Activated CD4-positive, alpha-beta T cell treated with anti-CD3 and anti-CD28 coated beads, Interleukin-2, amount 50 U/mL, for 1 hour (primary cell): Measurements from ENCODE around the gene KRTAP10-8.
"Not testable (repeated sequence)": the region's sequence is repeated elsewhere in the genome, so short reads cannot be mapped to it uniquely, and the experiment has no call there.

Experiments
- DNase-seq: peaks from one replicate; pipeline ENCODE4 v3.0.0-alpha.2; 2020

Gene KRTAP10-8, protein sequence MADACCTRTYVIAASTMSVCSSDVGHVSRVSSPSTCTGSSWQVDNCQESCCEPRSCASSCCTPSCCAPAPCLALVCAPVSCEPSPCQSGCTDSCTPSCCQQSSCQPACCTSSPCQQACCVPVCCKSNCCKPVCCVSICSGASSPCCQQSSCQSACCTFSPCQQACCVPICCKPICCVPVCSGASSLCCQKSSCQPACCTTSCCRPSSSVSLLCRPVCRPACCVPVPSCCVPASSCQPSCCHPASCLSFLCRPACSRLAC

DNA sequence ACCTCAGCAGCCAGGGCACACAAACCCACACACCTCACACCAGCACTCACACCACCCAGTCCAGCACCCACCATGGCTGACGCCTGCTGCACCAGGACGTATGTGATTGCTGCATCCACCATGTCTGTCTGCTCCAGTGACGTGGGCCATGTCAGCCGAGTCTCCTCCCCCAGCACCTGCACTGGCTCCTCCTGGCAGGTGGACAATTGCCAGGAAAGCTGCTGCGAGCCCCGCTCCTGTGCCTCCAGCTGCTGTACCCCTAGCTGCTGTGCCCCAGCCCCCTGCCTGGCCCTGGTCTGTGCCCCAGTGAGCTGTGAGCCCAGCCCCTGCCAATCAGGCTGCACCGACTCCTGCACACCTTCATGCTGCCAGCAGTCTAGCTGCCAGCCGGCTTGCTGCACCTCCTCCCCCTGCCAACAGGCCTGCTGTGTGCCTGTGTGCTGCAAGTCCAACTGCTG is at the start of gene KRTAP10-8:
Gene KRTAP10-8 (plus strand): TSS at position 51 of the 458 bp plus-strand sequence. CDS start 22 bp downstream, at position 73.
- no peak for DNase-seq

DNA sequence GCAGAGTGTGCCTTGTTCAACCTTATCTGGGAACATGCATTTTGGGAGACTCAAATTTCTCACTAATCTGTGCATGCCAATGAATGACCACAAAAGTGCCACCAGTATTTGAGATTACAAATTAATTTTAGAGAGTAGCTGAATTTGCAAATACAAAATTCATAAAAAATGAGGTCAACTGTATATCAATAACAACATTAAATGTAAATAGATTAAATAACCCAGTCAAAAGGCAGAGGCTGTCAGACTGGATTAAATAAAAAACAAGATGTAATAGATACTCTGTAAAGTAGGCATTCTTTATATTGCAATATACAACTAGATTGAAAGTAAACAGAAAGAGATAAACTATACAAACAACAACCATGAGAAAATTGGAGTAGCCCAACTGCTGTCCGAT is 47.8 kb upstream of the KRTAP10-8 start:
- no peak for DNase-seq

DNA sequence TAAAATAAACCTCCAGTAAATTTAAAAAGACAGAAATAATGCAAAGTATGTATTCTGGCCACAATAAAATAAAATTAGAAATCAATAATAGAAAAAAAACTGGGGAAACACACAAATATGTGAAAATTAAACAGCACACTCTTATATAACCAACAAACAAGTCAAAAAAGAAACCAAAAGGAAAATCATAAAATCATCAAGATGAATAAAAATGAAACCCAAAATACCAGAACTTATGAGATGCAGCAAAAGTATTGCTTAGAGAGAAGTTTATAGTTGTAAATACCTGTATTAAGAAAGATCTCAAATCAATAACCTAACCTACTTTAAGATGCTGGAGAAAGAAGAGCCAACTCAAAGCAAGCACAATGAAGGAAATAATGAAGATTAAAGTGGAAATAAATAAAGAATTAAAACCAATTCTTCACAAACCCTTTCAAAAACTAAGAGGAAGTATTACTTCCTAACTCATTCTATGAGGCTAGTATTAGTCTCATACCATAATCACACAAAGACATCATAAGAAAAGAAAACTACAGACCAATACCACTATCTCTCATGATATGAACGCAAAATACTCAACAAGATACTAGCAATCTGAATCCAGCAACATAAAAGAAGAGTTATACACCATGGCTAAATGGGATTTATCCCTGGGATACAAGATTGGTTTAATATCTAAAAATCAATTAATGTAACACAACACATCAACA is 46.8 kb upstream of the KRTAP10-8 start:
- no peak for DNase-seq

DNA sequence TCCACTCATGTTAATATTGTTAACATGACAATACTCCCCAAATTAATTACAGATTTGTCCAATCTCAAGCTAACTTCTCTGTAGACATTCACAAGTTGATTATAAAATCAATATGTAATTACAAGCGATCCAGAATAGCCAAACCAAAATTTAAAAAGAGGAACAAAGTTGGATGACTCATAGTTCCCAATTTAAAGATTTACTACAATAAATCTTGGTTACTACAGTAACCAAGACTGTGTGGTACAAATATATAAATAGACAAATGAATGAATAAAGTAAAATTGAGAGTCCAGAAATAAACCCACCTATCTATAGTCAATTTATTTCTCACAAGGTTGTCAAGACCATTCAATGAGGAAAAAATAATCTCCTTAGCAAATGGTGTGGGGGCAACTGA is 45.5 kb upstream of the KRTAP10-8 start:
- no peak for DNase-seq

DNA sequence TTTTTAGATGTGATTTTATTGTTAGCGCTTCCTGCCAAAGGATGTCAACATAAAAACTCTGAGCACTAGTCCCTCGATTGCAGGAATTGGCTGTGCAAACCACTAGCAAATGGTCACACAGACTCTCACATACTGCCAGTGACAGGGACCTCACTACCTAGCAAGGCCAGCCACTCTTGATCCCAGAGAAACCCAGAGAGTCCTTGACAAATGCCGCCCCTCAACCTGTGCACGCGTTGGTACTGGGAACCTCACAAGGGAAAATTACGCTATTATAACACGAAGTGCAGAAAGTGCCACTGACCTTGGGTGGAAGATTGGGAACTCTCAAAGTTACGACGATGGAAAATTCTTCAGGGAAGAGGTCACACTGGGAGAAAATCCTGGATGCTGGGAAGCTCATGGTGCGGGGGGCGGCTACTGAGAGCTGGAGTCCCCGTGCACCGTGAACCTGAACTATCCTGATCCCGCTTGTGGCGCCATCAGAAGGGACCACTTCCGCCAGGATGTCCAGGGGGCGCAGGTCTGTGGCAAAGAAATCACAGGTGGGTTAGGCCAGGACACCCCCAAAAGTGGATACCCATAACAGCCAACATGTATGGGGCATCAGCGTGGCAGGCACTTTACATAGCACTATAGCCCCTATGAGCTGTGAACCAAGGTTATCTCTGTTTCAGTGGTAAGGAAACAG is 44.3 kb upstream of the KRTAP10-8 start:
- no peak for DNase-seq

DNA sequence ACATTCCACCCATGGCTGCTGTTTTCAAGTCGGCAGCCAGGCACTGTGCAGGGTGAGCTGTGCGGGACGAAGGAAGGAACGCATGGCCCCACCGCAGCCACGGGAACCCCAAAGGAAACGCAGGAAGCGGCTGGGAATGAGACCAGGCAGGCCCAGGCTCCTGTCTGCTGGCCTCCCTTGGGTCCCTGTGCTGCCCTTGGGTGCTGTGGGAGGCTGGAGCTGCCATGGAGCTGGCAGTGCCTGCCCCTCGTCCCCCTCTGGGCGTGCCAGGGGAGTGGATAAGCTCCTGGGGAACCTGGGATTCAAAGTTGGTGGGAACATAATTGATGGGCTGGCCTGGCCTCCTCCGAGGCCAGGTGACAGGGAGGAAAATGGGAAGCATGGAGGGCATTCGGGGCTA is 43.6 kb upstream of the KRTAP10-8 start:
- DNase-seq: no peak

DNA sequence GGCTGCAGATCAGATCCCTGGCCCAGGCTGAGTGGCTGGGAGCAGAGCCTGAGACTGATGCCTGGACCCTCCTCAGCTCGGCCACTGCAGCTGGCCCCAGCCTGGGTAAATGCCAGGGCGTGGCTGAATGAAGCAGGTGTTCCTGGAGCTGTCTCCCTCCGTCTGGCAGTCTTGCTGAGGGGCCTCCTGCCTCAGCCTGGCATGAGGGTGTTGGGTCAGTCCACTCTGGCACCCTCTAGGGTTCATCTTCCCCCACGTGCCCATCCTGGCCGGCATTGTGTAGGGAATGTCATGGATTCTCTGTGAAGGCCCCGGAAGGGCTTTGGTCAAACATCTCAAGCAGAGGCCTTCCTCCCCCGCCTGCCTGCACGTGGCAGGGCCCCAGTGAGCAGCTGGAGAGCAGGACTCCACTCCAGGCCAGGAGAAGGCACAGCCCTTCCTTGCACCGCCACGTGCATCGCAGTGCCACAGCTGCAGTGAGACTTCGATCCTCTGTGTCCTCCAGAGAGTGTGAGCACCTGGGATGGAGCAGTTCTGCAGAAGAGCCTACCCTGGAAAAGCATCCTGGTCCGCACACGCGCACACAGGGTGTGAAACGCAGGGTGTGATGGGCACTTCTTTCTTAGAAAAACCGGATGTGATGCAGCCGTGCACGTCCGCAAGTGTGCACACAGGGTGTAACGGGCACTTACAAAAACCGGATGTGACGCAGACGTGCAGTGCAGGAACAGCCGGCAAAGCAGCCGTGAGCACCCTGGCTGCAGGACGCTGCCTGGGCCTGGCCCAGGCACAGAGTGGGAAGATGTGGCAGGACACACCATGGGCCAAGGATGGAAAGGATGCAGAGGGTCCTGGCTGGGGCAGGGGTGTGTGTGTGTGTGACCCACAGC is 43.0 kb upstream of the KRTAP10-8 start:
- no peak for DNase-seq

DNA sequence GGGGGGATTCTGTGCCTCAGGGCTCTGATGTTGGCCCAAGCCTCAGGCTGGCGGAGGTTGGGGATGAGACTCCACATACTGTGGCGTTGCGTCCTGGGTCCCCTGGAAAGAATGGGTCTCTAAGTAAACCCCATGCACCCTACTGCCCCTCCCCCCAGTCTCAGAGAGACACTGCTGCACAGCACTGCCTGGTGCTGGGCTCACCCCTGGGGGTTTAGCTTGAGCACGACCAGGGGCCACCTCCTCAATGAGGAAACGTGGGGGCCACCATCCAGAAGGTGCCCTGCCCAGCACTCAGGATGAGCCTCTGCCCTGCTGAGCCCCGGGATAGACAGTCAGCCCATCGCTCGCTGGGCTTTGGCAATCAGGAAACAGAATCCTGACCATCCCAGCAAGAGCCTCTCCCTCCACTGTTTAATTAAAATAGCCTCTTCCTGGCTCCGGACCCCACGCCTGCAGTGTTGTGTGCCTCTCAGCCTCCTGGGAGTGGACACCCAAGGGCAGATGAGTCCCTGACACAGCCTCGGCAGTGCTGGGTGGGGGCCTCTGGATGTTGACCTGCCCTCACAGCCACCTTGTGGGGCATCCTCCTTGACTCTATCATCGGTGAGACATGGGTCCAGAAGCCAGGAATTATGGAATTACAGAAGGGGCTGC is 41.9 kb upstream of the KRTAP10-8 start:
- DNase-seq: no peak

DNA sequence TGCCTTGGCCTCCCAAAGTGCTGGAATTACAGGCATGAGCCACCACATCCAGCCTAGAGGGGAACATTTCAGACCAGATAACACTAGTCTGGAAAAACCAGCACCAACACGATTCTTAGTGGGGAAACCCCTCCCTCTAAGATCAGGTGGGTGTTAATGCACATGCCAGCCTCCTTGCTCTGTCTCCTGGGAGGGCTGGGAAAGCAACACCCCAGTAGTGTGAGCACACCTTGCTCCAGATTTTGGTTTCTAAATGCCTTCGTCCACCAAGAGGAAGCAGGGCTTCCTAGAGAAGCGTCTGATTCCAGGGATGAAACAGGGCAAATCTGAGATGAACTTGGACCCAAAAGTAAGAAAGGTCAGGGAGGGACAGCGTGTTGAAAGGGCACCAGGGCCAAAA is 40.6 kb upstream of the KRTAP10-8 start:
- DNase-seq: no peak

DNA sequence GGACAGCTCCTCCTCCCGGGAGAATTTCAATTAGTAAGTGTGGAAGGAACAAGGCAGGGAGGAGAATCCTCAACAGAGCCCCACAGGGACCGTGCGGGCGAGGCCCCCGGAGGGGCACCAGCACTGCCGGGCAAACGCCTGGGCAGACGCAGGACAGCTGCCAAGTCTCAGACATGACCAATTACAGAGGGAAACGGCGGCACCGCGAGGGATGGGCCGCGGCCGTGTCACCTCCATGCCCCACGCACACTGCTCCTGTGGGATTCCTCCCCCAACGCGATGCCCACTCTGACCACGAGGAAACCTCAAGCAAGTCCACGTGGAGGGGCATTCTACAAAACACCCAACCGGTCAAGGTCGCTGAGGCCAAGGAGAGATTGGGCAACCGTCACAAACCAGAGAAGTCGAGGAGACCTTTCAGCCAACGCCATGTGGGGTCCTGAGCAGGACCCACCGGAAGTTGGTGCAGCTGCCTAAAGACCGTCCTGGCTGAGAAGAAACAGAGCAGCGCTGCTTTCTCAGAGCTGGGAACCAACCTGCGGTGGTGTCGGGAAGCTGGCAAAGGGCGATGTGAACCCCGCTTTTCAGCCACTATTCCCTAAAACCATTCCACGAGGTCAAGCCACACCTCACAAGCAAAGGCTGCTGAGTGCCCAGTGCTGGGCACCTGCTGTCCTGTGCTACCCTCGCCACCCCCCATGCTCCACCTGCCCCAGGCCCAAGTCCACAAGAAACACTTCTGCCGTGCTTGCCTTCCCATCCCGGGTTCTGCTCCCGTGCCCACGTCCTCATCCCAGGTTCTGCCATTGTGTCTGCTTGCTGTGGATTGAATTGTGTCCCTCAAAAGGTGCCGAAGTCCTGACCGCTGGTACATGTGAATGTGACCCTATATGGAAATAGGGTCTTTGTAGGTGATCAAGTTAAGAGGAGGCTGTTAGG is 39.8 kb upstream of the KRTAP10-8 start:
- no peak for DNase-seq

DNA sequence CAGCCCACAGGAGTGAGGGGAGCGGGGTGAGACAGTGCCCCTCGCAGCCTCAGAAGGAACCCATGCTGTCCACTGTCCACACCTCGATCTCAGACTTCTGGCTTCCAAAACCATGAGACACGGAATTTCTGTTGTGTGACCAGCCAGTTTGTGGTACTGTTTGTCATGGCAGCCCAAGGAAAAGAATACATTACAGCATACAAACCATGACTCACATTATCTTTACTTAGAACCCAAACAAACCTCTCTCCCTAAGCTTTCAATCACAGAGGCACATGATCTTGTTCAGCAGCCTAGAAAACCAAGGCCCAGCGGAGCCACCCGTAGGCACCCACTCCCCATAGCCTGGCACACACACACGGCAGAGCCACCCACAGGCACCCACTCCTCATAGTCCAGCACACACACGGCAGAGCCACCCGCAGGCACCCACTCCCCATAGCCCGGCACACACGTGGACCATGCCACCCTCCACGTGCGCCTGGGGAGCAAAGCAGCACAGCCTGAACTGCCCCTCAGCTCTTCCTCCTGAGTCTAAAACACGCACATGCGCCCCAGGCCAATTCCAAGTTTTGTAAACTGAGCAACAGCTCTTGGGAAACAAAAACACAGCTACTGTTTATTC is 38.8 kb upstream of the KRTAP10-8 start:
- no peak for DNase-seq

DNA sequence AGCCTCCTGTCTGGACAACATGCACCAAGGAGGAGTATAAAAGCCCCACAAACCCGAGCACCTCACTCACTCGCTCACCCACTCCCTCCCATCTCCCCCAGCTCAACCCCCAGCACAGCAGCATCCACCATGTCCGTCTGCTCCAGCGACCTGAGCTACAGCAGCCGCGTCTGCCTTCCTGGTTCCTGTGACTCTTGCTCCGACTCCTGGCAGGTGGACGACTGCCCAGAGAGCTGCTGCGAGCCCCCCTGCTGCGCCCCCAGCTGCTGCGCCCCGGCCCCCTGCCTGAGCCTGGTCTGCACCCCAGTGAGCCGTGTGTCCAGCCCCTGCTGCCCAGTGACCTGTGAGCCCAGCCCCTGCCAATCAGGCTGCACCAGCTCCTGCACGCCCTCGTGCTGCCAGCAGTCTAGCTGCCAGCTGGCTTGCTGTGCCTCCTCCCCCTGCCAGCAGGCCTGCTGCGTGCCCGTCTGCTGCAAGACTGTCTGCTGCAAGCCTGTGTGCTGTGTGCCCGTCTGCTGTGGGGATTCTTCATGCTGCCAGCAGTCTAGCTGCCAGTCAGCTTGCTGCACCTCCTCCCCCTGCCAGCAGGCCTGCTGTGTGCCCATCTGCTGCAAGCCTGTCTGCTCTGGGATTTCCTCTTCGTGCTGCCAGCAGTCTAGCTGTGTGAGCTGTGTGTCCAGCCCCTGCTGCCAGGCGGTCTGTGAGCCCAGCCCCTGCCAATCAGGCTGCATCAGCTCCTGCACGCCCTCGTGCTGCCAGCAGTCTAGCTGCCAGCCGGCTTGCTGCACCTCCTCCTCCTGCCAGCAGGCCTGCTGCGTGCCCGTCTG is 38.0 kb upstream of the KRTAP10-8 start, which contains the start of gene KRTAP10-4:
Gene KRTAP10-4 (plus strand): TSS at position 100 of the 827 bp plus-strand sequence. CDS start 30 bp downstream, at position 130.
- DNase-seq: not testable (repeated sequence)

DNA sequence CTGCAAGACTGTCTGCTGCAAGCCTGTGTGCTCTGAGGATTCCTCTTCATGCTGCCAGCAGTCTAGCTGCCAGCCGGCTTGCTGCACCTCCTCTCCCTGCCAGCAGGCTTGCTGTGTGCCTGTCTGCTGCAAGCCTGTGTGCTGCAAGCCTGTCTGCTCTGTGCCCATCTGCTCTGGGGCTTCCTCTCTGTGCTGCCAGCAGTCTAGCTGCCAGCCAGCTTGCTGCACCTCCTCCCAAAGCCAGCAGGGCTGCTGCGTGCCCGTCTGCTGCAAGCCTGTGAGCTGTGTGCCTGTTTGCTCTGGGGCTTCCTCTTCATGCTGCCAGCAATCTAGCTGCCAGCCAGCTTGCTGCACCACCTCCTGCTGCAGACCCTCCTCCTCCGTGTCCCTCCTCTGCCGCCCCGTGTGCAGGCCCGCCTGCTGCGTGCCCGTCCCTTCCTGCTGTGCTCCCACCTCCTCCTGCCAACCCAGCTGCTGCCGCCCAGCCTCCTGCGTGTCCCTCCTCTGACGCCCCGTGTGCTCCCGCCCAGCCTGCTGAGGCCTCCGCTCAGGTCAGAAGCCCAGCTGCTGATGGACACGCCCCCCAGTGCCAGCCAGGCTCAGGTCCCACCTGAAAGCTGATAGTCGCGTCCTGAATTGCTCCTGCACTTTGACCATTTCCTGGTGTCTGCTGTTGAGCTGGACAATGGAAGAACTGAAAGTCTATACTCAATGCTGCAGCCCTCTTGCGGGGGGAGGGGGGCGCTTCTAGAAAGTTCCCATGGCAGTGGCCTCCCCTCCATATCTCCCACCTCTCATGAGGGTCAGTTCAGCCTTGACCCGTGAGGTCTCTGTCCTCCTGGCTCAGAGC is 37.2 kb upstream of the KRTAP10-8 start:
- DNase-seq: no peak

DNA sequence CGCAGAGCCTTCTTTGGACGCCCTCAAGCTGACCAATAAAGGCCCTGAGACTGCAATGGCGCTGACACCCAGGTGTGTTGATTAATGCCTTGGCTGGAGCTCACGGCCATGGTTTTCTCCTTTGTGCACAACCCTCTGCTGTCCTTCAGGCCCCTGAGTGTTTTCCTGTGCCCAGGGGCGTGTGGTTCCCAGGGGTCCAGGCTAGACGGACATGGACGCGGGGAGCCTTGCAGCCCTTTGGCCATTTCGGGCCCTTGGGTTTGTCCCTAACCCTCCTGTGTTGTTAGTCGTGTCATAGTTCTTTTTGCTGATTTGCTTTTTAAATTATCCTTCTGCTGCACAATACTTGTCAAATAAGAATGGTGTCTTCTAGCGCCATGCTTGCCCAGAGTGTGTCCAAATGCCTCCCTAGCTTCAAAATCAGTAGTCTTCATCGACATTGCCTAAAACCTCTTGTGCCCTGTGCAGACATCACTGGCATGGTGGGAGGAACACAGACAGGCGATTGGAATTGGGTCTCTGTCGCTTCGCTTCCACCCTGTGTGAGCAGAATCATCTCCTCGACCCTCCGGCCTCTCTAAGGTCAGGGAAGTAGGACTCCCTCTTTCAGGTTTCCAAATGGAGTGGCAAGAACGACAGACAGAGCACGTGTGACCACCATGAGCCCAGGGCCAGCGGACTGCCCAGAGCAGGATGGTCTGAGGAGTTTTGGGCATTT is 36.4 kb upstream of the KRTAP10-8 start:
- DNase-seq: no peak

DNA sequence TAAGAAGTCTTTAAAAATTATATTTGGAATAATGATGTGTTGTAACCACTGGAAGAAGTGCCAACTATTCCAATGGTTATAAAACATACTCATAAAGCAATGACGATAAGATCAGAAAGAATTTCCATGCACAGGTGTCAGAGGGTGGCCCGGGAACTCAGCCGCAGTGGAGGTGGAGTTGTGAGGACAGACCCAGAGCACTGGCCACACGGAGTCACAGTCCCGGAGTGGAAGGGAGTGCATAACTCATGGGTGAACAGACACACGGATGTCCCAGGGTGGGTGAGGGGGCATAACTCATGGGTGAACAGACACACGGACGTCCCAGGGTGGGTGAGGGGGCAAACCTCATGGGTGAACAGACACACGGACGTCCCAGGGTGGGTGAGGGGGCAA is 35.9 kb upstream of the KRTAP10-8 start:
- DNase-seq: no peak

DNA sequence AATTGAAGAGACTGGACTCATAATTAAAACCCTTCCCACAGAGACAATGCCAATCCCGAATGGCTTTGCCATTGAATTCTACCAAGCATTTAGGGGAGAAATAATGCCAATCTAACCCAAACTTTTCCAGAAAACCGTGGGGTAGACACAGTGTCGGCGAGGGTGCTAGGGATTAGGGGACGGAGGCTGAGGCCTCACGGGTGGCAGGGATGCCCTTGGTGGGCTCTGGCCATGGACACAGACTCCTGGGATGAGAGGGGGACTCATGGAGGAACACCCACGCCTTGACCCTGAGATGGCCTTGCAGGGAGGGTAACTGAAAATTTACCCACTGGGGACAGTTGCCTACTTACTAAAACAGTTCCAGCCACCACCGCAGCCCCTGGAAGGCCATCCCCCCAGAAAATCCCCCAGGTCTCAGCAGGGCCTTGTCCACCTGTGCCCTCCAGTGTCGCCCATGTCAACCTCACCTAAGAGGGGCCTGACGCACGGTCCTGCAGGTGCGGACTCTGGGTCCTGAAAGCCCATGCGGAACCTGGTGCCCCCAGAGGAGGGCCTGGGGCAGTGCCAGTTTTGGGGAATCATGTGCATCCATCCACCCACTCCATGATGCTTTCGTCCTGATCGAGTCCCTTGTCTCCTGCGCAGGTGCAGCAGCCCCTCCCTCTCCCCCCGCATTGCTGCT is 33.4 kb upstream of the KRTAP10-8 start:
- DNase-seq: no peak
